CD4-positive, alpha-beta T cell treated with Interleukin-4 for 4 hours (primary cell): ENCODE results near the gene NAPB.
A peak's percentile ranks its signal among the peaks of the same experiment; 100 is the strongest.
"Not testable (repeated sequence)": the region's sequence is repeated elsewhere in the genome, so short reads cannot be mapped to it uniquely, and the experiment has no call there.

Experiments used
- DNase-seq: peaks from one replicate; pipeline ENCODE4 v3.0.0-alpha.2; 2020

The NAPB gene

GRCh38 chr20:23365390-23366165 is 55.7 kb downstream of the NAPB start:
- DNase-seq: no peak

- DNase-seq: no peak
Observed at GRCh38 chr20:23363257-23363649, 58.0 kb downstream of the NAPB start.

GRCh38 chr20:23362392-23363256 is 58.7 kb downstream of the NAPB start:
- no peak for DNase-seq

- peak; percentile 97 for DNase-seq
Observed at GRCh38 chr20:23361476-23362391, 59.6 kb downstream of the NAPB start, which contains the start of gene GZF1. Gene GZF1 (plus strand): TSS chr20:23362182. CDS start chr20:23364384, 2,202 bp downstream.

GRCh38 chr20:23361119-23361475 is 60.2 kb downstream of the NAPB start:
- no peak for DNase-seq

GRCh38 chr20:23360531-23360930 is 60.8 kb downstream of the NAPB start:
- DNase-seq: no peak

- DNase-seq: no peak
Observed at GRCh38 chr20:23358923-23359593, 62.2 kb downstream of the NAPB start.

GRCh38 chr20:23358563-23358906 is 62.8 kb downstream of the NAPB start:
- DNase-seq: no peak

- peak; percentile 100 for DNase-seq
Observed at GRCh38 chr20:23357767-23358562, 63.3 kb downstream of the NAPB start.

GRCh38 chr20:23356203-23356602 is 65.1 kb downstream of the NAPB start:
- DNase-seq: no peak

- DNase-seq: peak; percentile 54
Observed at GRCh38 chr20:23350904-23351838, 70.1 kb downstream of the NAPB start.

- peak; percentile 97 for DNase-seq
Observed at GRCh38 chr20:23350196-23350903, 70.9 kb downstream of the NAPB start, which contains the start of gene NXT1. Gene NXT1 (plus strand): TSS chr20:23350791. CDS start chr20:23354042, 3,251 bp downstream.

- peak; percentile 79 for DNase-seq
Observed at GRCh38 chr20:23349338-23350195, 71.7 kb downstream of the NAPB start.

GRCh38 chr20:23348510-23348909 is 72.8 kb downstream of the NAPB start:
- not testable (repeated sequence) for DNase-seq

GRCh38 chr20:23347791-23348190 is 73.5 kb downstream of the NAPB start:
- no peak for DNase-seq

GRCh38 chr20:23346002-23346401 is 75.3 kb downstream of the NAPB start:
- DNase-seq: no peak

GRCh38 chr20:23344336-23344735 is 77.0 kb downstream of the NAPB start:
- DNase-seq: no peak

- DNase-seq: no peak
Observed at GRCh38 chr20:23343590-23343989, 77.7 kb downstream of the NAPB start.

- DNase-seq: no peak
Observed at GRCh38 chr20:23341073-23341472, 80.2 kb downstream of the NAPB start.
